Activated T-helper 17 cell treated with anti-CD3 and anti-CD28 coated beads, Interleukin-2, amount 50 U/mL, for 72 hours (primary cell): Measurements from ENCODE around the gene BBS1. TPM values are rescaled to one million over a fixed set of nuclear protein-coding genes. Genes with fewer than 3 reads are reported as not detected.
A peak's percentile ranks its signal among the peaks of the same experiment; 100 is the strongest.

Source experiments
- ATAC-seq: fragments of 150-1000 bp; cut with Tn5 transposase; replicated peaks from 2 replicates; pipeline ENCODE4 v1.10.0; 2021; ENCODE audit warnings: mild to moderate bottlenecking, moderate library complexity
- H3K27ac Mint-ChIP-seq: one replicate; pipeline ENCODE4 v1.8.0; 2022; ENCODE audit warnings: mixed read lengths
- H3K27me3 Mint-ChIP-seq: one replicate; pipeline ENCODE4 v1.8.0; 2022; ENCODE audit warnings: mixed read lengths
- H3K36me3 Mint-ChIP-seq: one replicate; pipeline ENCODE4 v1.8.0; 2022; ENCODE audit warnings: low read depth, mild to moderate bottlenecking, mixed read lengths
- H3K4me1 Mint-ChIP-seq: one replicate; pipeline ENCODE4 v1.8.0; 2022; ENCODE audit warnings: mixed read lengths
- H3K4me3 Mint-ChIP-seq: one replicate; pipeline ENCODE4 v1.8.0; 2022; ENCODE audit warnings: mild to moderate bottlenecking, mixed read lengths
- H3K9me3 Mint-ChIP-seq: one replicate; pipeline ENCODE4 v1.8.0; 2022; ENCODE audit warnings: mixed read lengths
- total RNA-seq, 2 donors: library from RNA; stranded (reverse); gene quantifications; one replicate each; pipeline ENCODE4 v1.2.3, GENCODE V29; 2022

BBS1 gene
- total RNA-seq, 2 donors from 2014 or later, result 16.4 to 17.2 TPM

GRCh38 chr11:66547662-66548009 lies 37.2 kb downstream of the BBS1 start:
- Mint-ChIP-seq H3K27me3 (no peaks in the 10 kb centered on the region), H3K9me3 (no peaks in the 10 kb centered on the region), H3K4me3 (no peak overlapping the region), H3K4me1 (peaks cover 19% of the 10 kb centered on the region), H3K36me3 (peaks cover 10% of the 10 kb centered on the region), H3K27ac (no peak overlapping the region)
- ATAC-seq, result no peak

GRCh38 chr11:66548041-66548440 lies 37.6 kb downstream of the BBS1 start:
- peaks cover 6% of the 10 kb centered on the region for H3K36me3 Mint-ChIP-seq

GRCh38 chr11:66548774-66549630 lies 38.6 kb downstream of the BBS1 start:
- Mint-ChIP-seq H3K36me3 (no peaks in the 10 kb centered on the region), H3K9me3 (no peaks in the 10 kb centered on the region), H3K4me1 (peaks cover 11% of the 10 kb centered on the region), H3K4me3 (no peak overlapping the region), H3K27me3 (no peaks in the 10 kb centered on the region), H3K27ac (peak overlapping the region; percentile 4)
- no peak for ATAC-seq

More at GRCh38 chr11:66548041-66548440, 37.6 kb downstream of the BBS1 start:
- no peak overlapping the region for H3K4me3 Mint-ChIP-seq
- H3K9me3 Mint-ChIP-seq, result no peaks in the 10 kb centered on the region
- H3K27me3 Mint-ChIP-seq, result no peaks in the 10 kb centered on the region
- no peak for ATAC-seq
- no peak overlapping the region for H3K27ac Mint-ChIP-seq
- peaks cover 18% of the 10 kb centered on the region for H3K4me1 Mint-ChIP-seq

- no peaks in the 10 kb centered on the region for H3K36me3 Mint-ChIP-seq
- no peaks in the 10 kb centered on the region for H3K27me3 Mint-ChIP-seq
- no peaks in the 10 kb centered on the region for H3K9me3 Mint-ChIP-seq
- no peak overlapping the region for H3K4me3 Mint-ChIP-seq
- peaks cover 5% of the 10 kb centered on the region for H3K4me1 Mint-ChIP-seq
- no peak overlapping the region for H3K27ac Mint-ChIP-seq
- ATAC-seq, result no peak
These were observed 39.3 kb downstream of the BBS1 start for GRCh38 chr11:66549696-66550095.

- Mint-ChIP-seq H3K36me3 (no peaks in the 10 kb centered on the region), H3K4me1 (no peaks in the 10 kb centered on the region), H3K4me3 (no peak overlapping the region), H3K9me3 (no peaks in the 10 kb centered on the region), H3K27me3 (no peaks in the 10 kb centered on the region), H3K27ac (no peak overlapping the region)
- no peak for ATAC-seq
These were observed 40.5 kb downstream of the BBS1 start for GRCh38 chr11:66550887-66551286.

- no peaks in the 10 kb centered on the region for H3K36me3 Mint-ChIP-seq
- no peak overlapping the region for H3K4me3 Mint-ChIP-seq
- H3K27ac Mint-ChIP-seq, result no peak overlapping the region
- no peaks in the 10 kb centered on the region for H3K4me1 Mint-ChIP-seq
- H3K9me3 Mint-ChIP-seq, result no peaks in the 10 kb centered on the region
- no peak for ATAC-seq
- H3K27me3 Mint-ChIP-seq, result peaks cover 4% of the 10 kb centered on the region
These were observed 44.2 kb downstream of the BBS1 start for GRCh38 chr11:66554602-66555001.

- Mint-ChIP-seq H3K4me3 (no peak overlapping the region), H3K4me1 (no peaks in the 10 kb centered on the region), H3K27me3 (peaks cover 4% of the 10 kb centered on the region), H3K36me3 (no peaks in the 10 kb centered on the region), H3K27ac (no peak overlapping the region), H3K9me3 (no peaks in the 10 kb centered on the region)
- ATAC-seq, result no peak
These were observed 45.0 kb downstream of the BBS1 start for GRCh38 chr11:66555416-66555815.

GRCh38 chr11:66556086-66556485 lies 45.7 kb downstream of the BBS1 start:
- no peak for ATAC-seq
- Mint-ChIP-seq H3K4me3 (no peak overlapping the region), H3K27ac (no peak overlapping the region)

GRCh38 chr11:66557733-66558326 lies 47.4 kb downstream of the BBS1 start:
- peaks cover 4% of the 10 kb centered on the region for H3K27me3 Mint-ChIP-seq
- no peaks in the 10 kb centered on the region for H3K36me3 Mint-ChIP-seq
- no peak for ATAC-seq
- no peaks in the 10 kb centered on the region for H3K4me1 Mint-ChIP-seq
- H3K27ac Mint-ChIP-seq, result no peak overlapping the region
- no peaks in the 10 kb centered on the region for H3K9me3 Mint-ChIP-seq
- H3K4me3 Mint-ChIP-seq, result no peak overlapping the region

More at GRCh38 chr11:66556086-66556485, 45.7 kb downstream of the BBS1 start:
- H3K4me1 Mint-ChIP-seq, result no peaks in the 10 kb centered on the region
- peaks cover 4% of the 10 kb centered on the region for H3K27me3 Mint-ChIP-seq
- H3K9me3 Mint-ChIP-seq, result no peaks in the 10 kb centered on the region
- no peaks in the 10 kb centered on the region for H3K36me3 Mint-ChIP-seq

- no peaks in the 10 kb centered on the region for H3K4me1 Mint-ChIP-seq
- H3K4me3 Mint-ChIP-seq, result no peak overlapping the region
- ATAC-seq, result peak; percentile 32
- no peak overlapping the region for H3K27ac Mint-ChIP-seq
- peaks cover 4% of the 10 kb centered on the region for H3K27me3 Mint-ChIP-seq
- H3K9me3 Mint-ChIP-seq, result no peaks in the 10 kb centered on the region
- H3K36me3 Mint-ChIP-seq, result no peaks in the 10 kb centered on the region
These were observed 48.9 kb downstream of the BBS1 start for GRCh38 chr11:66559142-66559865.

GRCh38 chr11:66559866-66560676 lies 49.6 kb downstream of the BBS1 start:
- Mint-ChIP-seq H3K9me3 (no peaks in the 10 kb centered on the region), H3K4me1 (no peaks in the 10 kb centered on the region), H3K27me3 (peaks cover 4% of the 10 kb centered on the region), H3K36me3 (no peaks in the 10 kb centered on the region), H3K27ac (no peak overlapping the region), H3K4me3 (no peak overlapping the region)
- ATAC-seq, result no peak

- no peak for ATAC-seq
- no peaks in the 10 kb centered on the region for H3K36me3 Mint-ChIP-seq
- H3K4me1 Mint-ChIP-seq, result no peaks in the 10 kb centered on the region
- H3K9me3 Mint-ChIP-seq, result no peaks in the 10 kb centered on the region
- no peak overlapping the region for H3K27ac Mint-ChIP-seq
- H3K27me3 Mint-ChIP-seq, result peaks cover 4% of the 10 kb centered on the region
- H3K4me3 Mint-ChIP-seq, result no peak overlapping the region
These were observed 50.9 kb downstream of the BBS1 start for GRCh38 chr11:66561178-66561974.

GRCh38 chr11:66561975-66562248 lies 51.5 kb downstream of the BBS1 start:
- Mint-ChIP-seq H3K36me3 (no peaks in the 10 kb centered on the region), H3K4me3 (no peak overlapping the region), H3K27ac (no peak overlapping the region), H3K4me1 (no peaks in the 10 kb centered on the region), H3K9me3 (no peaks in the 10 kb centered on the region), H3K27me3 (peaks cover 4% of the 10 kb centered on the region)
- ATAC-seq, result no peak

- Mint-ChIP-seq H3K9me3 (no peaks in the 10 kb centered on the region), H3K27ac (no peak overlapping the region), H3K4me1 (no peaks in the 10 kb centered on the region), H3K36me3 (no peaks in the 10 kb centered on the region), H3K27me3 (peaks cover 2% of the 10 kb centered on the region), H3K4me3 (no peak overlapping the region)
- ATAC-seq, result no peak
These were observed 51.8 kb downstream of the BBS1 start for GRCh38 chr11:66562275-66562674.
